Nephron progenitor cell (in vitro differentiated cells): ENCODE data around the gene KIAA0040.
A peak's percentile ranks its signal among the peaks of the same experiment; 100 is the strongest.

Experiments used
- DNase-seq: peaks from one replicate; pipeline ENCODE4 v3.0.0; 2021
- H3K27ac Mint-ChIP-seq: 2 replicates; pipeline ENCODE4 v1.8.0; 2021; ENCODE audit warnings: mild to moderate bottlenecking, moderate library complexity, mixed read lengths
- H3K27me3 Mint-ChIP-seq: 2 replicates; pipeline ENCODE4 v1.8.0; 2021; ENCODE audit warnings: mild to moderate bottlenecking, low read depth, mixed read lengths; ENCODE audit not compliant: poor library complexity
- H3K36me3 Mint-ChIP-seq: 2 replicates; pipeline ENCODE4 v1.8.0; 2021; ENCODE audit warnings: low read depth, mixed read lengths
- H3K4me1 Mint-ChIP-seq: 2 replicates; pipeline ENCODE4 v1.8.0; 2021; ENCODE audit warnings: mixed read lengths
- H3K4me3 Mint-ChIP-seq: 2 replicates; pipeline ENCODE4 v1.8.0; 2021; ENCODE audit warnings: mild to moderate bottlenecking, moderate library complexity, mixed read lengths
- H3K9me3 Mint-ChIP-seq: 2 replicates; pipeline ENCODE4 v1.8.0; 2021; ENCODE audit warnings: mild to moderate bottlenecking, moderate library complexity, mixed read lengths
- CTCF ChIP-seq: fragments of 200-600 bp; sonication (generic); IDR thresholded peaks from 2 replicates; pipeline ENCODE4 v1.5.0; 2021; ENCODE audit warnings: antibody characterized with exemption

KIAA0040 gene

GRCh38 chr1:175182201-175182746, 10.3 kb downstream of the KIAA0040 start:
- no peak overlapping the region for H3K27ac Mint-ChIP-seq
- H3K27me3 Mint-ChIP-seq, result peaks cover 50% of the 10 kb centered on the region
- peaks cover 7% of the 10 kb centered on the region for H3K4me1 Mint-ChIP-seq
- no peaks in the 10 kb centered on the region for H3K9me3 Mint-ChIP-seq
- no peaks in the 10 kb centered on the region for H3K36me3 Mint-ChIP-seq
- no peak overlapping the region for H3K4me3 Mint-ChIP-seq
- no peak for TF ChIP-seq CTCF
- no peak for DNase-seq

GRCh38 chr1:175179837-175180590, 12.6 kb downstream of the KIAA0040 start:
- Mint-ChIP-seq H3K4me3 (no peak overlapping the region), H3K9me3 (no peaks in the 10 kb centered on the region), H3K4me1 (peaks cover 7% of the 10 kb centered on the region), H3K27me3 (peaks cover 28% of the 10 kb centered on the region), H3K36me3 (no peaks in the 10 kb centered on the region), H3K27ac (no peak overlapping the region)
- TF ChIP-seq CTCF, result no peak
- DNase-seq, result no peak

GRCh38 chr1:175178456-175178855, 14.1 kb downstream of the KIAA0040 start:
- Mint-ChIP-seq H3K27ac (peak overlapping the region; percentile 64), H3K9me3 (no peaks in the 10 kb centered on the region), H3K4me1 (peaks cover 7% of the 10 kb centered on the region), H3K4me3 (no peak overlapping the region), H3K27me3 (peaks cover 18% of the 10 kb centered on the region), H3K36me3 (no peaks in the 10 kb centered on the region)
- no peak for TF ChIP-seq CTCF
- no peak for DNase-seq

- no peaks in the 10 kb centered on the region for H3K9me3 Mint-ChIP-seq
- H3K27me3 Mint-ChIP-seq, result peaks cover 16% of the 10 kb centered on the region
- no peak overlapping the region for H3K27ac Mint-ChIP-seq
- no peak overlapping the region for H3K4me3 Mint-ChIP-seq
- H3K4me1 Mint-ChIP-seq, result peaks cover 8% of the 10 kb centered on the region
- H3K36me3 Mint-ChIP-seq, result no peaks in the 10 kb centered on the region
- DNase-seq, result peak; percentile 34
- TF ChIP-seq CTCF, result no peak
Measured at GRCh38 chr1:175178056-175178455, 14.5 kb downstream of the KIAA0040 start.

GRCh38 chr1:175176246-175176645, 16.3 kb downstream of the KIAA0040 start:
- no peak for DNase-seq
- H3K36me3 Mint-ChIP-seq, result no peaks in the 10 kb centered on the region
- H3K9me3 Mint-ChIP-seq, result no peaks in the 10 kb centered on the region
- H3K4me3 Mint-ChIP-seq, result no peak overlapping the region
- no peak for TF ChIP-seq CTCF
- peaks cover 7% of the 10 kb centered on the region for H3K27me3 Mint-ChIP-seq
- peaks cover 11% of the 10 kb centered on the region for H3K4me1 Mint-ChIP-seq
- H3K27ac Mint-ChIP-seq, result no peak overlapping the region
